Mesendoderm (in vitro differentiated cells): Measurements from ENCODE around the gene NPIPA8.
"Not testable (repeated sequence)": the region's sequence is repeated elsewhere in the genome, so short reads cannot be mapped to it uniquely, and the experiment has no call there.

Source experiments
- DNase-seq: peaks from one replicate; pipeline ENCODE4 v3.0.0; 2013
- H2AK5ac ChIP-seq: 2 replicates; pipeline ENCODE4 v1.6.1; 2013; ENCODE audit warnings: low read length, inconsistent platforms
- H2BK120ac ChIP-seq: 2 replicates; pipeline ENCODE4 v1.6.1; 2013; ENCODE audit warnings: low read depth, mild to moderate bottlenecking, low read length, moderate library complexity, mixed read lengths
- H2BK15ac ChIP-seq: replicated peaks from 2 replicates; pipeline ENCODE4 v1.6.1; 2013; ENCODE audit warnings: low read depth, mild to moderate bottlenecking, moderate library complexity
- H2BK5ac ChIP-seq: 2 replicates; pipeline ENCODE4 v1.6.1; 2013; ENCODE audit warnings: low read length, inconsistent platforms
- H3K18ac ChIP-seq: 2 replicates; pipeline ENCODE4 v1.6.1; 2013; ENCODE audit warnings: mild to moderate bottlenecking, low read length, mixed read lengths
- H3K23ac ChIP-seq: one replicate; pipeline ENCODE4 v1.6.1; 2013; ENCODE audit warnings: low read length
- H3K27ac ChIP-seq: 2 replicates; pipeline ENCODE4 v1.5.1; 2013; ENCODE audit warnings: low read depth, mild to moderate bottlenecking, inconsistent platforms, low read length, moderate library complexity
- H3K27me3 ChIP-seq: 2 replicates; pipeline ENCODE4 v1.6.1; 2013; ENCODE audit warnings: low read length, control low read depth, mild to moderate bottlenecking, inconsistent platforms; ENCODE audit not compliant: insufficient read depth, poor library complexity
- H3K36me3 ChIP-seq: 2 replicates; pipeline ENCODE4 v1.6.1; 2013; ENCODE audit warnings: low read length, inconsistent platforms; ENCODE audit not compliant: control insufficient read depth, insufficient read depth
- H3K4ac ChIP-seq: one replicate; pipeline ENCODE4 v1.6.1; 2013; ENCODE audit warnings: low read depth, mild to moderate bottlenecking, low read length, moderate library complexity
- H3K4me1 ChIP-seq: 2 replicates; pipeline ENCODE4 v1.6.1; 2013; ENCODE audit warnings: low read depth, low read length, inconsistent platforms; ENCODE audit not compliant: control insufficient read depth
- H3K4me2 ChIP-seq: 2 replicates; pipeline ENCODE4 v1.6.1; 2013; ENCODE audit warnings: low read length
- H3K4me3 ChIP-seq: 2 replicates; pipeline ENCODE4 v1.5.1; 2013; ENCODE audit warnings: mild to moderate bottlenecking, low read length
- H3K56ac ChIP-seq: one replicate; pipeline ENCODE4 v1.6.1; 2013; ENCODE audit warnings: low read length
- H3K79me1 ChIP-seq: 2 replicates; pipeline ENCODE4 v1.6.1; 2013; ENCODE audit warnings: low read length, inconsistent platforms
- H3K79me2 ChIP-seq: 2 replicates; pipeline ENCODE4 v1.6.1; 2013; ENCODE audit warnings: mild to moderate bottlenecking, low read length; ENCODE audit not compliant: control insufficient read depth, insufficient read depth
- H3K9ac ChIP-seq: 2 replicates; pipeline ENCODE4 v1.6.1; 2013; ENCODE audit warnings: low read length, inconsistent platforms
- H4K5ac ChIP-seq: one replicate; pipeline ENCODE4 v1.6.1; 2013; ENCODE audit warnings: low read length
- H4K8ac ChIP-seq: one replicate; pipeline ENCODE4 v1.6.1; 2013; ENCODE audit warnings: low read depth, mild to moderate bottlenecking, control low read depth, low read length, moderate library complexity
- WGBS: extraction: QIAGEN DNeasy Blood & Tissue Kit; methylation state at CpG from one replicate; pipeline ENCODE4 v1.1.7; 2013; ENCODE audit warnings: low lambda C conversion rate, missing lambda C conversion rate; ENCODE audit not compliant: insufficient coverage; ENCODE audit errors: extremely low coverage; 5-methylcytosine and 5-hydroxymethylcytosine counted together

NPIPA8 gene

GRCh38 chr16:18309159-18309558 lies 27.4 kb downstream of the NPIPA8 start:
- not testable (repeated sequence) for H4K8ac ChIP-seq, H3K4me3 ChIP-seq, H3K79me1 ChIP-seq, H2BK120ac ChIP-seq, H3K79me2 ChIP-seq, H3K36me3 ChIP-seq, H4K5ac ChIP-seq, H3K27me3 ChIP-seq, H2BK5ac ChIP-seq, H3K27ac ChIP-seq, H3K23ac ChIP-seq, H3K4me2 ChIP-seq, DNase-seq, H2BK15ac ChIP-seq, H3K18ac ChIP-seq, H3K56ac ChIP-seq, H3K4ac ChIP-seq, H3K4me1 ChIP-seq, H2AK5ac ChIP-seq, H3K9ac ChIP-seq
- WGBS: no CpG with 5 or more reads among the region's 2 CpGs

GRCh38 chr16:18307241-18307640 lies 29.3 kb downstream of the NPIPA8 start:
- WGBS: no CpG with 5 or more reads among the region's 3 CpGs
- not testable (repeated sequence) for H2AK5ac ChIP-seq, H3K18ac ChIP-seq, H3K4me2 ChIP-seq, H4K8ac ChIP-seq, H3K4ac ChIP-seq, H2BK15ac ChIP-seq, H3K27me3 ChIP-seq, H2BK5ac ChIP-seq, H3K27ac ChIP-seq, H2BK120ac ChIP-seq, H3K36me3 ChIP-seq, H3K79me2 ChIP-seq, H3K56ac ChIP-seq, H4K5ac ChIP-seq, H3K4me3 ChIP-seq, H3K9ac ChIP-seq, H3K79me1 ChIP-seq, H3K4me1 ChIP-seq, H3K23ac ChIP-seq, DNase-seq

- not testable (repeated sequence) for H3K56ac ChIP-seq, H3K27me3 ChIP-seq, H3K4ac ChIP-seq, H3K4me1 ChIP-seq, H2BK120ac ChIP-seq, H3K4me2 ChIP-seq, H4K8ac ChIP-seq, H3K23ac ChIP-seq, DNase-seq, H3K79me2 ChIP-seq, H2AK5ac ChIP-seq, H2BK5ac ChIP-seq, H3K9ac ChIP-seq, H4K5ac ChIP-seq, H3K36me3 ChIP-seq, H3K4me3 ChIP-seq, H3K18ac ChIP-seq, H3K79me1 ChIP-seq, H2BK15ac ChIP-seq, H3K27ac ChIP-seq
- WGBS: no CpG with 5 or more reads among the region's 5 CpGs
These were observed 30.5 kb downstream of the NPIPA8 start for GRCh38 chr16:18306066-18306465.

GRCh38 chr16:18303059-18303706 lies 33.4 kb downstream of the NPIPA8 start:
- not testable (repeated sequence) for H4K5ac ChIP-seq, H3K9ac ChIP-seq, DNase-seq, H2BK5ac ChIP-seq, H2BK120ac ChIP-seq, H3K4me2 ChIP-seq, H3K79me2 ChIP-seq, H3K23ac ChIP-seq, H3K56ac ChIP-seq, H3K4me1 ChIP-seq, H2BK15ac ChIP-seq, H2AK5ac ChIP-seq, H3K27ac ChIP-seq, H3K18ac ChIP-seq, H4K8ac ChIP-seq, H3K4me3 ChIP-seq, H3K79me1 ChIP-seq, H3K27me3 ChIP-seq, H3K36me3 ChIP-seq, H3K4ac ChIP-seq
- no CpG with 5 or more reads among the region's 15 CpGs for WGBS

- H2BK5ac ChIP-seq, H4K5ac ChIP-seq, H3K36me3 ChIP-seq, H4K8ac ChIP-seq, H3K79me1 ChIP-seq, H2AK5ac ChIP-seq, H3K18ac ChIP-seq, H3K4me1 ChIP-seq, H3K27me3 ChIP-seq, H3K9ac ChIP-seq, H3K56ac ChIP-seq, H3K4me3 ChIP-seq, H2BK15ac ChIP-seq, H3K27ac ChIP-seq, H3K79me2 ChIP-seq, DNase-seq, H3K4ac ChIP-seq, H3K23ac ChIP-seq, H3K4me2 ChIP-seq, H2BK120ac ChIP-seq: not testable (repeated sequence)
- no CpG with 5 or more reads among the region's 1 CpG for WGBS
These were observed 38.8 kb downstream of the NPIPA8 start for GRCh38 chr16:18297714-18298113.

DNA sequence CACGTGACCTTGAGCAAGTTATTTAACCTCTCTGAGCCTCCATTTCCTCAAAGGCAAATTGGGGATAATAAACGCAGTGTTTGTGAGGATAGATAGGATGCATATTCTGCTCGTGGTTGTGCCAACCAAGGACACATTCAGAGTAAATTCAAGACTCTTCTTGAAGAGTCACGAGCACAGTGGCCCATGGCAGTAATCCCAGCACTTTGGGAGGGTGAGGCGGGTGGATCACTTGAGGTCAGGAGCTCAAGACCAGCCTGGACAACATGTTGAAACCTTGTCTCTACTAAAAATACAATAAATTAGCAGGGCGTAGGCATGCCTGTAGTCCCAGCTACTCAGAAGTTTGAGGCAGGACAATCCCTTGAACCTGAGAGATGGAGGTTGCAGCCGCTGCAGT lies 39.6 kb downstream of the NPIPA8 start:
- H3K18ac ChIP-seq, H3K4me3 ChIP-seq, H3K36me3 ChIP-seq, H3K79me1 ChIP-seq, H3K23ac ChIP-seq, DNase-seq, H3K27me3 ChIP-seq, H3K79me2 ChIP-seq, H4K5ac ChIP-seq, H3K4me1 ChIP-seq, H3K9ac ChIP-seq, H3K27ac ChIP-seq, H4K8ac ChIP-seq, H3K56ac ChIP-seq, H2BK15ac ChIP-seq, H3K4me2 ChIP-seq, H3K4ac ChIP-seq, H2AK5ac ChIP-seq, H2BK120ac ChIP-seq, H2BK5ac ChIP-seq: not testable (repeated sequence)
- no CpG with 5 or more reads among the region's 7 CpGs for WGBS
